GM21526 (cell line): ENCODE results near the gene TNS1.

Experiments used
- ATAC-seq: cut with Tn5 transposase; IDR thresholded peaks from one replicate; pipeline ENCODE4 v1.9.1; 2021; ENCODE audit warnings: moderate library complexity; ENCODE audit not compliant: unreplicated experiment, low FRiP score

The TNS1 gene

DNA sequence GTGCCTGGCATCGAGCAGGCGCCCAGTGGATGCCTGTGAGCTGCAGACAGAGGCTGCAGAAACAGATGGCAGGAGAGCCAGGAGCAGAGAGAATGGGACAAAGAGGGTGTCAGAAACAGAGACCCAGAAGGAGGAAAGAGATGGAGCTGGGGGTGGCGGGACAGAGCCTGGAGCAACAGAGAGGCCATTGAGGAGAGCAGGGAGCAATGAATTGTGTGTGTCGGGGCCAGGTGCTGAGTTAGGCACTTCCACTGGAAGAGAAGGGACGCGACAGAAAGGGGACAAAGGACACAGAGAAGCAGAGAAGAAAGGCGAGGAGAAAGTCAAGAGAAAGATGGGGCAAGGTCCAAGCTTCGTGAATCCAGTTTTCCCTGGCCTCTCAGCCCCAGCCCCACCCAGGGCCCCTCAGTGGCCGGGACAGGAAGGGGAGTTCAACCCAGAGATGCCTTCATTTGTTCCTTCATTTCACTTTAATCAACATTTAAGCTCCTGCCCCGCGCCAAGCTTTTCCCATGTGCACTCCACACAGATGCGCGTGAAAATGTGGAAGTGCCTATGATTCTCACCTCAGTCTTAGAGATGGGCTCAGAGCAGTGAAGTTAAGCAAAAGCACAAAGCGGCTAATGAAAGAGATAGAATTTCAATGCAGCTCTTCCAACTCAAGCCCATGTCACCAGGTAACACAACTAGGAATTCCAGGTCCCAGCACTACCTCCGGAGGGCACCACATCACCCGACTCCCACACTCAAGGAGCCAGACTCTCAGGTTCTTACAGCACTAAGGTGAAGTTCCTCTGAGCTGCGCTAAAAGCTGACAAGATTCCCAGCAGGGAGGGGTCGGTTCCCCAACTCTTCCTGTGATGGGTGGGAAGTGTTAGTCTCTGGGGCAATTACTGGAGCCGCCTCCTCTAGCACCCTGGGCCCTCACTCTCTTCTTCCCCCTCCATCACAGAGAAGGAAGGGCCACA lies 55.1 kb downstream of the TNS1 start:
- ATAC-seq, result no peak

DNA sequence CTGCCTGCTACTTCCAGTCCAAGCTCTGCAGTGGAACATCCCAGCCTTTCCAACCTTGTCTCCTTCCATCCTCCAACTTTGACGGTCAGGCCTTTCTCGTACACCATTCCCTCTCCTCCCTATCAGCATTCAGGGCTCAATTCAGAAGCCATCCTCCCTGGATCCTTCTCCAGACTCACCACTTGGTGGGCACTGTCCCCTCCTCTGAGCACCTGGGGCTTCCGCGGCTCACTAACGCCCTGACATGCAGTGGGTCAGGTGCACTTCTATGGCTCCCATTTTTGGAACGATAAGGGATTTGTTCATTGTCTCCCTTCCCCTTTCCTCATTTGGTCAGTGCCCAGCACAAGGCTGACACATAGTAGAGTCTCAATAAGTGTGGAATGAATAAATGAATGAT lies 56.7 kb downstream of the TNS1 start:
- ATAC-seq, result no peak

DNA sequence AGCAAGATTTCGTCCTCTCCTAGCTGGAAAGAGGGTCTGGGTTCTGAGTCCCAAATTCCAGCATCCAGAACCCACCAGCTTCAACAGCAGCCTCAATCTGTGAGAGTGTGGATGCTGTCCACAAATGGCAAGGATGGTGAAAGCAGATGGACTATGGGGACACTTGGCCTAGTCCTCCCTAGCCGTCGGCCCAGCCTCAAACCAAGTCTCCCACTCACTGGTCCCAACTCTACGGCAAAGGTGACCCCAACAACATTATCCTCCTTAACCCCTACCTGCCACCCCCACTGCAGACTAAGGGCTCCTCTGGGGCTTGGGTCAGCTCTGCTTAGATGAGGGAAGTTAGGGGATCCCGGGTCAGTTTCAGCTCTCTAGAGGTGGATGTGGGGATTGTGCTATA lies 57.3 kb downstream of the TNS1 start:
- no peak for ATAC-seq

DNA sequence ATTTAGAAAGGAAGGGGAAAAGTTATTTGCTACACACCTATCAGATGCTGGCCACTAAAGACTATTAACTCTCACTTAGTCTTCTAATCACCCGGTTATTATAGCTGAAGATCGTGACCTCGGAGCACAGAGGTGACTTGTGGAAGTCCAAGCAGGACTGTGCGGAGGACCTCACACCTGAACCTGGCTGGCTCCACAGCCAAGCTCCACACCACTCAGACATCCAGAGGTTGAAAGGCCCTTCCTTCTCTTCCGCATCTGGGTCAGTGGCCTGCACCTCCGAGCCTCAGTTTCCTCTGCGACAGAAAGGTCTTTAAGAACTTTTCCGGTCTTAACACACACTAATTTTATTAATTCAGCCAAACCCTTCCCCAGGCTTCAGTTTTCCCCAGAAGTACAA lies 57.9 kb downstream of the TNS1 start:
- no peak for ATAC-seq

DNA sequence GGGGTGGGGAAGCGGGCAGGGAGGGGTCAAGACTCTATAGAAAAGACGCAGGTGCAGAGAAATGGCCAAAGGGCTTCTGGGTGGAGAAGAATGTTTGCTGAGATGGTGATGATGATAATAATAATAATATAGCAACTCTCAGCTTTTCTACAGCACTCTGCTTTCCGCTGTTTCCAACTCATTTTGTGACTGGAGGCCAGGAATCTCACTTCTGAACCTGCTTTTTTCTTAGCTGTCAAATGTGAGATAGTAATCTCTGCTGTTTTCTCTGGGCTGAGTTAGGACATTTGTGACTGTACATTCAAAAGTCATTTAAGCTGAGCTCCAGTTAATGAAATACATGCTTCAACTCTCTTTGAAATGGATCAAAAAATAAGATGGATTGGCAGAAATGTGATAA lies 58.4 kb downstream of the TNS1 start:
- no peak for ATAC-seq

DNA sequence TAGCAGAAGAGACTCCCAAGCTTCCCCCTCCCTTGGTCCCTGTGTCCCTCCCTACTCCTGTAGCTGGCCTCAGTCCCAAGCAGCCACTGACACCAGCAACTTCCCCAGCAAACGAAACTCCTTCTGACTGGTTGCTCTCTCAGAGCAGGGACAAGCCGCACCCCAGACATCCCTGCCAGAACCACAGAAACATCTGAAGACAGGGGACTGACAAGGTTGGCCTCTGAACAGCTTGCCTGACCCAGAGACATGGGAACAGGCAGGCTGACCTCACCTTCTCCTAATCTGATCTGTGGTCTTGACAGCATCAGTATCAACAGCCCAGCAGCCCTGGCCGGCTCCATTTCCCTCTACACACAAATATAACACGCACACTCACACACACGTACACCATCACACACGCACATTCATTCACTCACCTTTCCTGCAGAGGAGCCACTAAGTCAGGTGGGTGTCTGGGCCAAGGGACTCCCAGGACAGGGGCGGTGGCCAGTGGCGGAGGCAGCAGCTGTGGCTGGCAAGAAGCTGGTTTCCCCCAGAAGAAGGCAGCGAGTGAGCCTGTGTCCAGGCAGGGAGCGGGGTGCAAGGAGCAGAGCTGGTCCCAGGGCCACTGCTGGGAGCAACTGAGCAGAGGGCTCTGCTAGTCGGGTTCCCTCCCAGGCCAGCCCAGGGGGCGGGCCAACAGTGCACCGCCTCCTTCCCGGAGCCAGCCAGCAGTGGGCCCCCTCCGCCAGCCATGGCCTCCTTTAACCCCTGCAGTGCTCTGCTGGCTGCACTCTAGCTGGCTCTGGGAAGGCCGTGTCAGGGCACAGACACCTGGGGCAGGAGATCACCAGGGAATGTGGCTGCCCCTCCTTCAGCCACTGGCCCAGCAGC lies 59.1 kb downstream of the TNS1 start:
- ATAC-seq, result no peak

GRCh38 chr2:217942731-217943335 lies 60.0 kb downstream of the TNS1 start:
- no peak for ATAC-seq

DNA sequence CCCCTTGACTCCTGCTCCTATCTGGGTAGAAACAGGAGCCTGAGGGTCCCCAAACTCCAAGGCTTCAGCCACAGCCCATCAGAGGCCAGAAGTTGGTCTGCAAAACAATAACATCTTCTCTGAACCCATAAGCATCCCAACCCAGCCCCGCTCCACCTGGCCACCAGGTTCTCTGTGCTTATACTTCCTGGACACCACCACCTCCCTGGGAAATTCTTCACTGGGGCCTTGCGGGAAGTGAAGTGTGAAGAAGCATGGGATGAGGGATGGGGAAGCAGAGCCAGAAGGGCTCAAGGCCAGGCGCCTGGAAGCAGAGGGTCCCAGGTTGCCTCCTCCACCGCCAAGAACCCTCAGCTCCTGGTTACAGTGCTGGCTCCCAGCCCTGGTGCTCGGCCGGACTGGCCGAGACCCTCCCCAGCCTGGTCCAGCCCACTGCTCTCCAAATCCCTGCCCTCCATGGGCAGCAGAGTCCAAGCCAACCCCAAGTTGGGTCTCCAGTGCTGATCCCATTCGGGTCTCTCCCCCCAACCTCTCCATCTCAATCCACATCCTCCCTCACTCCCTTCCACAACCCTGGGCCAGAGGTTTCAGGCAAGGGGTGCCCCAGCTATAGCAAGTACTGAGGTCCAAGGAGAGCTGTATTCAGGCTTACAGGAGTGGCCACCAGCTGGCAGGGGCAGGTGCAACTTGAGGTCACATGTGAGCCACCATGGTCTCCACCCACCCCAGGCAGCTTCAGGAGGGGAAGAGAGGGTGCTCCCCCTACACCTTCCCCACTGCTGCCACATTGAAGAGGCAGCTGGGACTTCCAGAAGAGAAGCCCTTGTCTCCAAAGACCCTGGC lies 60.7 kb downstream of the TNS1 start:
- no peak for ATAC-seq

DNA sequence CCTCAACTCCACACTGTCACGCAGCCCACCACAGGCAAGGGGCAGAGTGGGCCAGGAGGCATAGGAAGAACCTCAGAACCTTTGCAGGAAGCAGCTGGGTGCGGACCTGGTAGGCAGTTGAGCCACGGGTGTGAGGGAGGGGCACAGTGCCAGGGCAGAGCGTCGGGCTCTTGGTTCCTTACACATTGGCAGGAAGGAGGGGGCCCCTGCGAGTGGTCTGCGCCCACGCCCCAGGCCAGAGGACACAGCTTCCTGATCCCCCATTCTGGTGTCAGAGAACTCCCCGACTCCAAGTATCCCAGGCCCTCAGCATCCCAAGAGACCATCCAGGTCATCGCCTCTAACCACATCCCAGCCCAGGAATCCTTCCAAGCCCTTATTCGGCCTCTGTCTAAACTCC lies 61.5 kb downstream of the TNS1 start:
- no peak for ATAC-seq

DNA sequence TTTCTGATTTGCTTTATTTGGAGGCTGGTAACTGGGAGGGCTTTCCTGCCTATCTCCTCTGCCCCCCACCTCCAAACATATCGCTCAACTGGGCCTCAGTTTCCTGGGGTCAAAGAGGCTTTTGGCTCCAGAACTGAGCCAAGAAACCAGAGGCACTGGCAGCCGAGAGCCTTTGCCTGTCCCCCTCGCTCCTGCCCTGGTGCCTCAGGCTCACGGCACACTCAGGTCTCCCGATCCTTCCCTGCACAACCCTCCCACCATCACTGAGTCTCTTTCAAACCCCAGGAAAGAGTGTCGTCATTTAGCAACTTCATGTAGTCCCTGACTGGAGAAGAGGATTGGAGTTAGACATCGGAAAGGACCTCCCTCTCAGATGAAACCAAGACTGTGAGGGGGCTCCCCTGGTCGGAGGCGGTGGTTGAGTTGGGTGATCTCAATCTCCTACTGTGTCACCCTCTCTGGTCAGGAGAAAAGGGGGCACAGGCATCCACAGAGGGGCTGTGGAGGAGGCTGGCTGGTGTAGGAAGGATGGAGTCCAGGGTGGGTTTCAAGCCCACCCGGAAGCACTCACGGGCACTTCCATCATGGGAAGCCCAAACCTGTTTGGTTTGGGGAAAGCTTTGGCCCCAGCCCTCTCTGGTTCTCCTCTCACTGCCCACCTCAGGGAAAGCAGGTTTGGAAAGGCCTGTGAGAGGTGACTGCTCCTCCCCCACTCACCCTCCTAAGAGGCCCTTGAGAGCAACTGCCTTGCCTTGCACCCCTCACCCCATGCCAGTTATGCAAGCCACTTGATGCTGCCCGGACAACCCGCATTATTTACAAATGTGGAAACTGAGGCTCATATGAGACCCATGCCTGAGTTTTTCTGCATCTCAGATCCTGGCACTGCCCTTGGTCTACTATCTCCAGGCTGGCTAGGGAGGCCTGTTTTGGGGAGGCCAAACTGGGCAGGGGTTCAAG lies 62.3 kb downstream of the TNS1 start:
- no peak for ATAC-seq

- ATAC-seq, result no peak
Measured at GRCh38 chr2:217939629-217940245, 63.1 kb downstream of the TNS1 start.

- no peak for ATAC-seq
Measured at GRCh38 chr2:217939220-217939619, 63.6 kb downstream of the TNS1 start.

- no peak for ATAC-seq
Measured at GRCh38 chr2:217938036-217938435, 64.8 kb downstream of the TNS1 start.

- ATAC-seq, result no peak
Measured at GRCh38 chr2:217937446-217937845, 65.3 kb downstream of the TNS1 start.

- ATAC-seq, result no peak
Measured at GRCh38 chr2:217936952-217937351, 65.8 kb downstream of the TNS1 start.

DNA sequence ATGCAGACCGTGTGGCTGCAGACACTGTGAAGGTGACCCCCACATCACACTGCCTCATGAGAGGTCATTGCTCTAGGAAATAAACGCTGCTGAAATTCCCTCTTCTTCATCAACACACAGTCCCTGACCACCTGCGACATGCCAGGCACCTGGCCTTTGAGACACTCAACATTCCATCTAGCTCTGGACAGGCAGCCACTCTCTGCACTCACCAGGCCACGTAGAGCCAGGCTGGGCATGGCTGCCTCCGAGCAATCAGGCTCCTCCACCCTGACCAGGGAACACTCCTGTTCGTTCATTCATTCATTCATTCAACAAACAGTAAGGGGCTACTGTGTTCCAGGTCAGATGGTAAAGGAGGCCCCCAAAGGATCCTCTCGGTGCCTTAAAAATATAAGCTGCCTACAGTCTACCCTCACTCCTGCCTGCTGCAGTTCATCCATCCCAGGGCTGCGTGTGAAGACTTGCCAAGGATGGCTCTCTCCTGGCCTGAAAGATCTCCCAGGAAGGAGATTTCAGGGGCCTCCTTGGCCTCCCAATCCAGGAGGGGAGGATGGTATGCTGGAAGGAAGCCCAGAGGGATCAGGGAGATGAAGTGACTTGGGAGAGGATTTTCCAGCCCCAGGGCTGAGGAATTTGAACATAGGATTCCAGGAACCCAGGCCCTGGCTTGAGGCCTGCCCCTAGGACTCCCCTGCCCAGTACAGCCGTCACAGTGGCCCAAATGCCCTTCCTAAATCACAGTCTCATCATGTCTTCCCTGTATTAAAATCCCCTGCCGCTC lies 66.7 kb downstream of the TNS1 start:
- ATAC-seq, result no peak

GRCh38 chr2:217935235-217935879 lies 67.4 kb downstream of the TNS1 start:
- no peak for ATAC-seq
